DOHH2 (cell line): ENCODE results near the gene TMEM63C.

Experiments
- CTCF ChIP-seq: fragments of 200-600 bp; sonication (generic); IDR thresholded peaks from one replicate; pipeline ENCODE4 v1.5.1; 2014; ENCODE audit warnings: antibody characterized with exemption, mild to moderate bottlenecking, low read depth, low read length; ENCODE audit not compliant: poor library complexity, severe bottlenecking
- EZH2phosphoT487 ChIP-seq: fragments of 200-600 bp; sonication (generic); IDR thresholded peaks from 2 replicates; pipeline ENCODE4 v1.6.1; 2017; ENCODE audit warnings: borderline replicate concordance, mild to moderate bottlenecking, antibody characterized with exemption, low read length, moderate library complexity, mixed read lengths

GRCh38 chr14:77281852-77282410 lies 100.3 kb downstream of the TMEM63C start:
- TF ChIP-seq CTCF (no peak), EZH2phosphoT487 (no peak)
